Measurements from ENCODE around the gene MRI1.
"Not testable (repeated sequence)": the region's sequence is repeated elsewhere in the genome, so short reads cannot be mapped to it uniquely, and the experiment has no call there.

The MRI1 gene

GRCh38 chr19:13764101-13764807 lies at the start of gene MRI1:
MRI1 (plus strand) TSS chr19:13764522; CDS start chr19:13764589, 67 bp downstream.
- peak; percentile 32 to 36 for DNase-seq (ENCODE audit: low read depth in 2 of 2)

GRCh38 chr19:13717194-13717643 lies 47.1 kb upstream of the MRI1 start:
- DNase-seq (ENCODE audit: low read depth in 2 of 2), result no peak

- DNase-seq (ENCODE audit: low read depth in 2 of 2), result peak; percentile 49 to 55
Measured at GRCh38 chr19:13718733-13719132, 45.6 kb upstream of the MRI1 start.

- no peak for DNase-seq (ENCODE audit: low read depth in 2 of 2)
Measured at GRCh38 chr19:13722146-13722545, 42.2 kb upstream of the MRI1 start.

- DNase-seq (ENCODE audit: low read depth in 2 of 2), result no peak
Measured at GRCh38 chr19:13723206-13723605, 41.1 kb upstream of the MRI1 start.

GRCh38 chr19:13726323-13726722 lies 38.0 kb upstream of the MRI1 start:
- no peak for DNase-seq (ENCODE audit: low read depth in 2 of 2)

GRCh38 chr19:13727798-13728197 lies 36.5 kb upstream of the MRI1 start:
- peak in 1 of 2 experiments; percentile 52 for DNase-seq (ENCODE audit: low read depth in 2 of 2)

- no peak for DNase-seq (ENCODE audit: low read depth in 2 of 2)
Measured at GRCh38 chr19:13729859-13730258, 34.5 kb upstream of the MRI1 start.

- peak; percentile 98 for DNase-seq (ENCODE audit: low read depth in 2 of 2)
Measured at GRCh38 chr19:13731147-13731964, 33.0 kb upstream of the MRI1 start.

GRCh38 chr19:13732337-13732736 lies 32.0 kb upstream of the MRI1 start:
- DNase-seq (ENCODE audit: low read depth in 2 of 2), result no peak

GRCh38 chr19:13734751-13735150 lies 29.6 kb upstream of the MRI1 start:
- DNase-seq (ENCODE audit: low read depth in 2 of 2), result no peak

GRCh38 chr19:13738073-13738472 lies 26.2 kb upstream of the MRI1 start:
- no peak for DNase-seq (ENCODE audit: low read depth in 2 of 2)

- DNase-seq (ENCODE audit: low read depth in 2 of 2), result no peak
Measured at GRCh38 chr19:13741893-13742292, 22.4 kb upstream of the MRI1 start.

GRCh38 chr19:13742756-13743155 lies 21.6 kb upstream of the MRI1 start:
- no peak for DNase-seq (ENCODE audit: low read depth in 2 of 2)

GRCh38 chr19:13744174-13744573 lies 20.1 kb upstream of the MRI1 start:
- DNase-seq (ENCODE audit: low read depth in 2 of 2), result no peak

- no peak for DNase-seq (ENCODE audit: low read depth in 2 of 2)
Measured at GRCh38 chr19:13747098-13747453, 17.2 kb upstream of the MRI1 start.

GRCh38 chr19:13748169-13748828 lies 16.0 kb upstream of the MRI1 start:
- DNase-seq (ENCODE audit: low read depth in 2 of 2), result no peak

- no peak for DNase-seq (ENCODE audit: low read depth in 2 of 2)
Measured at GRCh38 chr19:13751436-13751835, 12.9 kb upstream of the MRI1 start.

- DNase-seq (ENCODE audit: low read depth in 2 of 2), result not testable (repeated sequence)
Measured at GRCh38 chr19:13753622-13754021, 10.7 kb upstream of the MRI1 start.

GRCh38 chr19:13756210-13756609 lies 8.1 kb upstream of the MRI1 start:
- DNase-seq (ENCODE audit: low read depth in 2 of 2), result no peak

GRCh38 chr19:13757805-13758772 lies 6.2 kb upstream of the MRI1 start:
- no peak for DNase-seq (ENCODE audit: low read depth in 2 of 2)
